ENCODE data around the gene JMJD1C. TPM values are rescaled to one million over a fixed set of nuclear protein-coding genes. Genes with fewer than 3 reads are reported as not detected.
"Not testable (repeated sequence)": the region's sequence is repeated elsewhere in the genome, so short reads cannot be mapped to it uniquely, and the experiment has no call there.

JMJD1C gene
- total and polyA plus RNA-seq, 2 donors: 27.8 to 273 TPM

GRCh38 chr10:63324495-63324854, 141.3 kb downstream of the JMJD1C start:
- H3K36me3 ChIP-seq (ENCODE audit: insufficient read depth): no peaks in the 10 kb centered on the region
- DNase-seq (ENCODE audit: extremely low spot score): no peak
- no peaks in the 10 kb centered on the region for H3K4me1 ChIP-seq (ENCODE audit: insufficient read depth)
- H3K4me3 ChIP-seq (ENCODE audit: low read depth, low read length): no peak overlapping the region
- H3K27ac ChIP-seq (ENCODE audit: low read depth): no peak overlapping the region
- WGBS: 59% methylated on average over 2 of the region's 2 CpGs

- no peak overlapping the region for H3K4me3 ChIP-seq (ENCODE audit: low read depth, low read length)
- H3K36me3 ChIP-seq (ENCODE audit: insufficient read depth): no peaks in the 10 kb centered on the region
- H3K27ac ChIP-seq (ENCODE audit: low read depth): no peak overlapping the region
- WGBS: 91% methylated on average over 6 of the region's 6 CpGs
- no peaks in the 10 kb centered on the region for H3K4me1 ChIP-seq (ENCODE audit: insufficient read depth)
- no peak for DNase-seq (ENCODE audit: extremely low spot score)
Observed at GRCh38 chr10:63323701-63324494, 141.9 kb downstream of the JMJD1C start.

GRCh38 chr10:63320683-63321082, 145.1 kb downstream of the JMJD1C start:
- no peaks in the 10 kb centered on the region for H3K36me3 ChIP-seq (ENCODE audit: insufficient read depth)
- no peaks in the 10 kb centered on the region for H3K4me1 ChIP-seq (ENCODE audit: insufficient read depth)
- 76% methylated on average over 1 of the region's 1 CpG for WGBS
- H3K4me3 ChIP-seq (ENCODE audit: low read depth, low read length): no peak overlapping the region
- H3K27ac ChIP-seq (ENCODE audit: low read depth): no peak overlapping the region
- no peak for DNase-seq (ENCODE audit: extremely low spot score)

- DNase-seq (ENCODE audit: extremely low spot score): no peak
- Histone ChIP-seq H3K4me3 (ENCODE audit: low read depth, low read length) (no peak overlapping the region), H3K27ac (ENCODE audit: low read depth) (no peak overlapping the region), H3K4me1 (ENCODE audit: insufficient read depth) (no peaks in the 10 kb centered on the region), H3K36me3 (ENCODE audit: insufficient read depth) (no peaks in the 10 kb centered on the region)
- WGBS: over 99% methylated on average over 3 of the region's 3 CpGs
Observed at GRCh38 chr10:63319231-63319630, 146.5 kb downstream of the JMJD1C start.

- Histone ChIP-seq H3K4me1 (ENCODE audit: insufficient read depth) (no peaks in the 10 kb centered on the region), H3K36me3 (ENCODE audit: insufficient read depth) (no peaks in the 10 kb centered on the region), H3K27ac (ENCODE audit: low read depth) (no peak overlapping the region), H3K4me3 (ENCODE audit: low read depth, low read length) (no peak overlapping the region)
- DNase-seq (ENCODE audit: extremely low spot score): no peak
- WGBS: 75% methylated on average over 3 of the region's 3 CpGs
Observed at GRCh38 chr10:63318491-63318890, 147.3 kb downstream of the JMJD1C start.

GRCh38 chr10:63314020-63314419, 151.8 kb downstream of the JMJD1C start:
- Histone ChIP-seq H3K4me1 (ENCODE audit: insufficient read depth) (no peaks in the 10 kb centered on the region), H3K4me3 (ENCODE audit: low read depth, low read length) (no peak overlapping the region), H3K27ac (ENCODE audit: low read depth) (no peak overlapping the region), H3K36me3 (ENCODE audit: insufficient read depth) (no peaks in the 10 kb centered on the region)
- no peak for DNase-seq (ENCODE audit: extremely low spot score)
- 91% methylated on average over 1 of the region's 1 CpG for WGBS

- Histone ChIP-seq H3K27ac (ENCODE audit: low read depth) (no peak overlapping the region), H3K4me3 (ENCODE audit: low read depth, low read length) (no peak overlapping the region), H3K4me1 (ENCODE audit: insufficient read depth) (no peaks in the 10 kb centered on the region), H3K36me3 (ENCODE audit: insufficient read depth) (no peaks in the 10 kb centered on the region)
- 97% methylated on average over 3 of the region's 3 CpGs for WGBS
- no peak for DNase-seq (ENCODE audit: extremely low spot score)
Observed at GRCh38 chr10:63313066-63313717, 152.6 kb downstream of the JMJD1C start.

- H3K36me3 ChIP-seq (ENCODE audit: insufficient read depth): no peaks in the 10 kb centered on the region
- H3K4me1 ChIP-seq (ENCODE audit: insufficient read depth): no peaks in the 10 kb centered on the region
- DNase-seq (ENCODE audit: extremely low spot score): no peak
- H3K4me3 ChIP-seq (ENCODE audit: low read depth, low read length): no peak overlapping the region
- H3K27ac ChIP-seq (ENCODE audit: low read depth): no peak overlapping the region
Observed at GRCh38 chr10:63308628-63309027, 157.1 kb downstream of the JMJD1C start.

- no peak for DNase-seq (ENCODE audit: extremely low spot score)
- 92% methylated on average over 3 of the region's 3 CpGs for WGBS
- H3K36me3 ChIP-seq (ENCODE audit: insufficient read depth): no peaks in the 10 kb centered on the region
- no peak overlapping the region for H3K27ac ChIP-seq (ENCODE audit: low read depth)
- no peak overlapping the region for H3K4me3 ChIP-seq (ENCODE audit: low read depth, low read length)
- H3K4me1 ChIP-seq (ENCODE audit: insufficient read depth): no peaks in the 10 kb centered on the region
Observed at GRCh38 chr10:63304146-63304545, 161.6 kb downstream of the JMJD1C start.

- H3K4me1 ChIP-seq (ENCODE audit: insufficient read depth): no peaks in the 10 kb centered on the region
- no peak overlapping the region for H3K4me3 ChIP-seq (ENCODE audit: low read depth, low read length)
- H3K36me3 ChIP-seq (ENCODE audit: insufficient read depth): no peaks in the 10 kb centered on the region
- WGBS: 97% methylated on average over 3 of the region's 3 CpGs
- DNase-seq (ENCODE audit: extremely low spot score): no peak
- H3K27ac ChIP-seq (ENCODE audit: low read depth): no peak overlapping the region
Observed at GRCh38 chr10:63300801-63301200, 165.0 kb downstream of the JMJD1C start.

- DNase-seq (ENCODE audit: extremely low spot score): no peak
- no peak overlapping the region for H3K27ac ChIP-seq (ENCODE audit: low read depth)
- 97% methylated on average over 8 of the region's 8 CpGs for WGBS
- H3K36me3 ChIP-seq (ENCODE audit: insufficient read depth): no peaks in the 10 kb centered on the region
- H3K4me3 ChIP-seq (ENCODE audit: low read depth, low read length): no peak overlapping the region
- no peaks in the 10 kb centered on the region for H3K4me1 ChIP-seq (ENCODE audit: insufficient read depth)
Observed at GRCh38 chr10:63297941-63298340, 167.8 kb downstream of the JMJD1C start.

- 92% methylated on average over 2 of the region's 2 CpGs for WGBS
- no peak for DNase-seq (ENCODE audit: extremely low spot score)
- Histone ChIP-seq H3K27ac (ENCODE audit: low read depth) (no peak overlapping the region), H3K4me1 (ENCODE audit: insufficient read depth) (no peaks in the 10 kb centered on the region), H3K4me3 (ENCODE audit: low read depth, low read length) (no peak overlapping the region), H3K36me3 (ENCODE audit: insufficient read depth) (no peaks in the 10 kb centered on the region)
Observed at GRCh38 chr10:63294781-63295180, 171.0 kb downstream of the JMJD1C start.

- H3K36me3 ChIP-seq (ENCODE audit: insufficient read depth); H3K4me1 ChIP-seq (ENCODE audit: insufficient read depth); H3K4me3 ChIP-seq (ENCODE audit: low read depth, low read length); H3K27ac ChIP-seq (ENCODE audit: low read depth); DNase-seq (ENCODE audit: extremely low spot score): not testable (repeated sequence)
- WGBS: 89% methylated on average over 4 of the region's 4 CpGs
Observed at GRCh38 chr10:63292847-63293246, 172.9 kb downstream of the JMJD1C start.

- Histone ChIP-seq H3K4me3 (ENCODE audit: low read depth, low read length) (no peak overlapping the region), H3K36me3 (ENCODE audit: insufficient read depth) (no peaks in the 10 kb centered on the region), H3K4me1 (ENCODE audit: insufficient read depth) (no peaks in the 10 kb centered on the region), H3K27ac (ENCODE audit: low read depth) (no peak overlapping the region)
- DNase-seq (ENCODE audit: extremely low spot score): no peak
- 96% methylated on average over 1 of the region's 1 CpG for WGBS
Observed at GRCh38 chr10:63288170-63288569, 177.6 kb downstream of the JMJD1C start.
